GM10266 (cell line): Measurements from ENCODE around the gene ATP2B2.
A peak's percentile ranks its signal among the peaks of the same experiment; 100 is the strongest.

Experiments
- DNase-seq: peaks from one replicate; pipeline ENCODE4 v3.0.0; 2012; ENCODE audit errors: extremely low spot score
- CTCF ChIP-seq: IDR thresholded peaks from 2 replicates; pipeline ENCODE4 v1.5.1; 2012; ENCODE audit warnings: mild to moderate bottlenecking, low read depth; ENCODE audit not compliant: control insufficient read depth, insufficient read depth; ENCODE audit errors: missing control alignments

ATP2B2 gene

GRCh38 chr3:10288575-10288960 is 216.8 kb downstream of the ATP2B2 start:
- no peak for TF ChIP-seq CTCF
- DNase-seq, result no peak

- TF ChIP-seq CTCF, result no peak
- no peak for DNase-seq
These were observed 217.3 kb downstream of the ATP2B2 start for GRCh38 chr3:10287936-10288574.

- peak; percentile 53 for TF ChIP-seq CTCF
- peak; percentile 38 for DNase-seq
These were observed 218.6 kb downstream of the ATP2B2 start for GRCh38 chr3:10286596-10287295.

- no peak for TF ChIP-seq CTCF
- DNase-seq, result no peak
These were observed 219.3 kb downstream of the ATP2B2 start for GRCh38 chr3:10286133-10286524.

- no peak for DNase-seq
These were observed 219.9 kb downstream of the ATP2B2 start for GRCh38 chr3:10285272-10286132.

GRCh38 chr3:10284496-10284895 is 220.9 kb downstream of the ATP2B2 start:
- DNase-seq, result no peak
- TF ChIP-seq CTCF, result no peak

More at GRCh38 chr3:10285272-10286132, 219.9 kb downstream of the ATP2B2 start:
- no peak for TF ChIP-seq CTCF
